Nephron (organoid): Measurements from ENCODE around the gene TAS1R1.

Experiments
- H3K27ac Mint-ChIP-seq, 3 experiments: 2 replicates each; pipeline ENCODE4 v1.8.0; 2020; ENCODE audit warnings: mixed read lengths in 3 of 3, mild to moderate bottlenecking in 2 of 3, moderate library complexity in 1 of 3
- H3K27me3 Mint-ChIP-seq: 2 replicates; pipeline ENCODE4 v1.8.0; 2021; ENCODE audit warnings: low read depth, mild to moderate bottlenecking, moderate library complexity, mixed read lengths
- H3K36me3 Mint-ChIP-seq: 2 replicates; pipeline ENCODE4 v1.8.0; 2020; ENCODE audit warnings: low read depth, mixed read lengths
- H3K4me1 Mint-ChIP-seq: 2 replicates; pipeline ENCODE4 v1.8.0; 2020; ENCODE audit warnings: mixed read lengths
- H3K4me3 Mint-ChIP-seq, 3 experiments: 2 replicates each; pipeline ENCODE4 v1.8.0; 2020; ENCODE audit warnings: mild to moderate bottlenecking in 3 of 3, mixed read lengths in 3 of 3, moderate library complexity in 2 of 3
- H3K9me3 Mint-ChIP-seq: 2 replicates; pipeline ENCODE4 v1.8.0; 2020; ENCODE audit warnings: mixed read lengths
- CTCF ChIP-seq, 3 experiments: fragments of 200-600 bp; sonication (generic); IDR thresholded peaks; one replicate each; pipeline ENCODE4 v1.5.0; 2021; ENCODE audit warnings: antibody characterized with exemption in 3 of 3; ENCODE audit not compliant: unreplicated experiment in 3 of 3

Gene TAS1R1

GRCh38 chr1:6625584-6626149 is 70.6 kb downstream of the TAS1R1 start:
- peak in 1 of 3 experiments; percentile 9 for TF ChIP-seq CTCF (IDR thresholded peaks at IDR 0.05; ENCODE audit: unreplicated experiment in 3 of 3)
- Mint-ChIP-seq H3K9me3 (no peaks in the 10 kb centered on the region), H3K4me3 (peak overlapping the region; percentile 91 to 98 (median 98)), H3K27ac (peak overlapping the region; percentile 88 to 96 (median 96)), H3K36me3 (peaks cover 54% of the 10 kb centered on the region), H3K4me1 (peaks cover 26% of the 10 kb centered on the region), H3K27me3 (no peaks in the 10 kb centered on the region)

- H3K36me3 Mint-ChIP-seq = peaks cover 48% of the 10 kb centered on the region
- no peaks in the 10 kb centered on the region for H3K27me3 Mint-ChIP-seq
- H3K9me3 Mint-ChIP-seq = no peaks in the 10 kb centered on the region
- peak overlapping the region in 2 of 3 experiments; percentile 73 to 82 for H3K27ac Mint-ChIP-seq
- H3K4me3 Mint-ChIP-seq = peak overlapping the region; percentile 91 to 98 (median 98)
- TF ChIP-seq CTCF (IDR thresholded peaks at IDR 0.05; ENCODE audit: unreplicated experiment in 3 of 3) = no peak
- H3K4me1 Mint-ChIP-seq = peaks cover 26% of the 10 kb centered on the region
Observed at GRCh38 chr1:6627031-6627430, 71.9 kb downstream of the TAS1R1 start.

DNA sequence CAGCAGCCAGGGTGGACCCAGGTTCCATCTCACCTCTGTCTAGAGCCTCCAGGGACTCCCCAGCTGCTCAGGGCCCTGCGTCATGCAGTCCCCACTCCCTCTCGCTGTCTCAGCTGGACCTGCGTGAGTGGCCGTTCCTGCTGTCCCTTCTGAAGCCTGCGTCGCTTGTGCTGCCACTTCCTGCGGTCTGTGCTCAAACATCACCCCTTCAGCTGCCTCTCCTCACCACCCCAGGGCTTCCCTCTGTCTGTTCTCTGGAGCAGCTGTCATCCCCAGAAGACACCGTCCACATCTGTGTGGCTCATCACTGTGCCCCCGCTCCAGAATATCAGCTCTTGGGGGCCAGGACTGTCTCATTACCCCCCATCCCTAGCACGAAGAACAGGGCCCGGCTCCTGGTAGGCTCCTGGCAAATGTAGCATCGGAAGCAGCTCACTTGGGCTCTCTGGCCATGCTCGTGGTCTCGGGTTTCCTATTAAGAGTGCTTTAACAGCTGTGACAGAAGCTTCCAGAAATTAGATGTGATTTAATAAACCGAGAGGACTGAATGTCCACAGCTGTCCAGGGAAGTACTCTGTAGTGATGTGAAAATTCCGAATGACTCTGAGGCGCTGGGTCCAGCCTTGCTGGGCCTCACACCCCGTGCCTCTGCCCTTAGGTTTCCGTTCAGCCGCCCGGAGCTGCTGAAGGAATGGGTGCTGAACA is 72.9 kb downstream of the TAS1R1 start:
- peak overlapping the region; percentile 91 to 98 (median 98) for H3K4me3 Mint-ChIP-seq
- no peaks in the 10 kb centered on the region for H3K9me3 Mint-ChIP-seq
- peak overlapping the region; percentile 62 to 85 (median 82) for H3K27ac Mint-ChIP-seq
- H3K27me3 Mint-ChIP-seq = no peaks in the 10 kb centered on the region
- peaks cover 45% of the 10 kb centered on the region for H3K36me3 Mint-ChIP-seq
- peaks cover 27% of the 10 kb centered on the region for H3K4me1 Mint-ChIP-seq
- no peak for TF ChIP-seq CTCF (IDR thresholded peaks at IDR 0.05; ENCODE audit: unreplicated experiment in 3 of 3)

GRCh38 chr1:6628971-6629479 is 73.9 kb downstream of the TAS1R1 start:
- peaks cover 42% of the 10 kb centered on the region for H3K36me3 Mint-ChIP-seq
- peaks cover 34% of the 10 kb centered on the region for H3K4me1 Mint-ChIP-seq
- no peak overlapping the region for H3K4me3 Mint-ChIP-seq
- no peak for TF ChIP-seq CTCF (IDR thresholded peaks at IDR 0.05; ENCODE audit: unreplicated experiment in 3 of 3)
- H3K9me3 Mint-ChIP-seq = no peaks in the 10 kb centered on the region
- H3K27me3 Mint-ChIP-seq = no peaks in the 10 kb centered on the region
- no peak overlapping the region for H3K27ac Mint-ChIP-seq
